CD14-positive monocyte (primary cell): ENCODE data around the gene NFE2L2. TPM values are rescaled to one million over a fixed set of nuclear protein-coding genes. Genes with fewer than 3 reads are reported as not detected.

Experiments
- DNase-seq, 3 donors: peaks; one replicate each; pipeline ENCODE4 v3.0.0-alpha.2; 2011 to 2022
- H2AFZ ChIP-seq: 2 replicates; pipeline ENCODE4 v1.6.0; 2012; ENCODE audit warnings: mild to moderate bottlenecking, low read depth, low read length, inconsistent platforms; ENCODE audit not compliant: insufficient read depth, poor library complexity, severe bottlenecking
- H3K27ac ChIP-seq, 2 donors: 1 replicate in 1 of 2; 2 replicates in 1 of 2; pipeline ENCODE4 v1.5.1; 2012 to 2013; ENCODE audit warnings: low read length in 2 of 2, control low read depth in 1 of 2, inconsistent platforms in 1 of 2, low read depth in 1 of 2, mild to moderate bottlenecking in 1 of 2
- H3K27me3 ChIP-seq, 2 donors: one replicate each; pipeline versions ENCODE4 v1.6.0 to v1.6.1; 2011 to 2013; ENCODE audit warnings: low read length in 2 of 2; ENCODE audit not compliant: control insufficient read depth in 2 of 2, insufficient read depth in 2 of 2
- H3K36me3 ChIP-seq, 2 donors: replicated peaks in 1 of 2; 1 replicate in 1 of 2; 2 replicates in 1 of 2; pipeline versions ENCODE4 v1.5.1 to v1.6.1; 2012 to 2013; ENCODE audit warnings: low read length in 2 of 2, control low read depth in 1 of 2, inconsistent platforms in 1 of 2, mild to moderate bottlenecking in 1 of 2; ENCODE audit not compliant: insufficient read depth in 2 of 2, control insufficient read depth in 1 of 2
- H3K4me1 ChIP-seq, 2 donors: 1 replicate in 1 of 2; 2 replicates in 1 of 2; pipeline versions ENCODE4 v1.5.1 to v1.6.1; 2012 to 2013; ENCODE audit warnings: low read length in 2 of 2, control low read depth in 1 of 2, inconsistent platforms in 1 of 2, mild to moderate bottlenecking in 1 of 2, moderate library complexity in 1 of 2; ENCODE audit not compliant: insufficient read depth in 2 of 2, control insufficient read depth in 1 of 2
- H3K4me2 ChIP-seq: replicated peaks from 2 replicates; pipeline ENCODE3; 2012; ENCODE audit warnings: low read length, moderate library complexity, mild to moderate bottlenecking; ENCODE audit not compliant: poor library complexity, severe bottlenecking; ENCODE audit errors: extremely low read depth
- H3K4me3 ChIP-seq, 3 experiments: fragments of 200-600 bp in 1 of 3; sonication (generic) in 1 of 3; replicated peaks in 1 of 3; 1 replicate in 2 of 3; 2 replicates in 1 of 3; pipeline ENCODE4 v1.5.1; 2011 to 2013; ENCODE audit warnings: low read length in 3 of 3, mild to moderate bottlenecking in 3 of 3, control low read depth in 2 of 3, low read depth in 2 of 3, inconsistent platforms in 1 of 3, moderate library complexity in 1 of 3
- H3K79me2 ChIP-seq: 2 replicates; pipeline ENCODE4 v1.6.0; 2012; ENCODE audit warnings: mild to moderate bottlenecking, control low read depth, inconsistent platforms, low read length, moderate library complexity; ENCODE audit not compliant: insufficient read depth
- H3K9ac ChIP-seq: 2 replicates; pipeline ENCODE4 v1.6.0; 2017; ENCODE audit warnings: low read length, mild to moderate bottlenecking; ENCODE audit not compliant: insufficient read depth, poor library complexity, severe bottlenecking
- H3K9me3 ChIP-seq, 2 donors: replicated peaks in 1 of 2; 1 replicate in 1 of 2; 2 replicates in 1 of 2; pipeline versions ENCODE4 v1.5.1 to v1.6.1; 2012 to 2013; ENCODE audit warnings: low read length in 2 of 2, control low read depth in 1 of 2; ENCODE audit not compliant: control insufficient read depth in 1 of 2, insufficient read depth in 1 of 2
- H4K20me1 ChIP-seq: 2 replicates; pipeline ENCODE4 v1.6.0; 2012; ENCODE audit warnings: mild to moderate bottlenecking, low read length, control low read depth, moderate library complexity; ENCODE audit not compliant: insufficient read depth
- H3K27ac Mint-ChIP-seq, 7 donors: one replicate each; pipeline ENCODE4 v1.8.0; 2020; ENCODE audit warnings: mild to moderate bottlenecking in 7 of 7, mixed read lengths in 7 of 7, moderate library complexity in 6 of 7, inconsistent platforms in 2 of 7
- H3K27me3 Mint-ChIP-seq, 3 donors: one replicate each; pipeline ENCODE4 v1.8.0; 2021 to 2022; ENCODE audit warnings: low read depth in 3 of 3, mild to moderate bottlenecking in 3 of 3, mixed read lengths in 3 of 3, moderate library complexity in 3 of 3, inconsistent platforms in 1 of 3
- H3K36me3 Mint-ChIP-seq, 2 donors: one replicate each; pipeline ENCODE4 v1.8.0; 2020; ENCODE audit warnings: mixed read lengths in 2 of 2, inconsistent platforms in 1 of 2, mild to moderate bottlenecking in 1 of 2
- H3K4me1 Mint-ChIP-seq: one replicate; pipeline ENCODE4 v1.8.0; 2020; ENCODE audit warnings: mild to moderate bottlenecking, mixed read lengths
- H3K4me3 Mint-ChIP-seq, 2 donors: one replicate each; pipeline ENCODE4 v1.8.0; 2020; ENCODE audit warnings: mild to moderate bottlenecking in 2 of 2, mixed read lengths in 2 of 2, moderate library complexity in 1 of 2
- H3K9me3 Mint-ChIP-seq, 7 donors: one replicate each; pipeline ENCODE4 v1.8.0; 2020 to 2022; ENCODE audit warnings: mixed read lengths in 7 of 7, mild to moderate bottlenecking in 6 of 7, moderate library complexity in 6 of 7, inconsistent platforms in 2 of 7
- CTCF ChIP-seq: fragments of 200-600 bp; IDR thresholded peaks from one replicate; pipeline ENCODE4 v1.8.0; 2022; ENCODE audit warnings: antibody characterized with exemption, mild to moderate bottlenecking
- WGBS: methylation state at CpG from one replicate; pipeline ENCODE4 v1.1.5; 2013; ENCODE audit warnings: missing lambda C conversion rate; ENCODE audit not compliant: insufficient coverage; 5-methylcytosine and 5-hydroxymethylcytosine counted together
- intact Hi-C, 2 donors: fragments of 100-400 bp; cut with micrococcal nuclease; formaldehyde crosslinking; loops; one replicate each; pipeline versions ENCODE4 v1.15.0 to v1.15.1; 2023
- polyA plus RNA-seq, 3 donors: library from polyadenylated mRNA; depleted of rRNA in 1 of 3; unstranded in 2 of 3; stranded (reverse) in 1 of 3; fragments of 300-500 nt in 2 of 3; fragments of >200 nt in 1 of 3; fragmentation: Illumina TruSeq in 2 of 3; gene quantifications; 1 replicate in 2 of 3; 2 replicates in 1 of 3; pipeline ENCODE4 v1.2.3, GENCODE V29; 2012 to 2021

The NFE2L2 gene
- polyA plus RNA-seq, 3 donors = 38.7 to 51.6 (median 46.6) TPM

- no CpG with 5 or more reads among the region's 3 CpGs for WGBS
- Histone ChIP-seq H3K27ac (no peak overlapping the region), H3K36me3 (no peaks in the 10 kb centered on the region), H3K27me3 (no peaks in the 10 kb centered on the region), H4K20me1 (no peaks in the 10 kb centered on the region), H3K9me3 (no peaks in the 10 kb centered on the region), H3K9ac (no peak overlapping the region), H3K79me2 (no peaks in the 10 kb centered on the region), H3K4me1 (peaks cover 21 to 31% of the 10 kb centered on the region in 2 donors), H3K4me3 (no peak overlapping the region), H3K4me2 (no peak overlapping the region), H2AFZ (no peak overlapping the region)
- H3K4me3 Mint-ChIP-seq = no peak overlapping the region
- DNase-seq = no peak
- no peak overlapping the region for H3K27ac Mint-ChIP-seq
- H3K36me3 Mint-ChIP-seq = peaks cover 6 to 22% of the 10 kb centered on the region in 2 donors
- TF ChIP-seq CTCF = no peak
- peaks cover 0 to 2% (median 0%) of the 10 kb centered on the region in 3 donors for H3K27me3 Mint-ChIP-seq
- peaks cover 0 to 3% (median 0%) of the 10 kb centered on the region in 7 donors for H3K9me3 Mint-ChIP-seq
- intact Hi-C loops = no loop called here
- peaks cover 37% of the 10 kb centered on the region for H3K4me1 Mint-ChIP-seq
Observed at GRCh38 chr2:177284531-177284930, 20.0 kb upstream of the NFE2L2 start.

GRCh38 chr2:177283906-177284305 lies 19.4 kb upstream of the NFE2L2 start:
- Histone ChIP-seq H3K9me3 (no peaks in the 10 kb centered on the region), H3K9ac (no peak overlapping the region), H3K27me3 (no peaks in the 10 kb centered on the region), H3K79me2 (no peaks in the 10 kb centered on the region), H3K4me1 (peaks cover 20 to 31% of the 10 kb centered on the region in 2 donors), H4K20me1 (no peaks in the 10 kb centered on the region), H3K27ac (no peak overlapping the region), H3K36me3 (no peaks in the 10 kb centered on the region), H3K4me2 (no peak overlapping the region), H3K4me3 (no peak overlapping the region), H2AFZ (no peak overlapping the region)
- intact Hi-C loops = no loop called here
- H3K4me1 Mint-ChIP-seq = peaks cover 35% of the 10 kb centered on the region
- DNase-seq = no peak
- H3K9me3 Mint-ChIP-seq = peaks cover 0 to 3% (median 0%) of the 10 kb centered on the region in 7 donors
- H3K36me3 Mint-ChIP-seq = peaks cover 6 to 22% of the 10 kb centered on the region in 2 donors
- no peak for TF ChIP-seq CTCF
- WGBS = no CpG with 5 or more reads among the region's 4 CpGs
- H3K27me3 Mint-ChIP-seq = peaks cover 0 to 2% (median 0%) of the 10 kb centered on the region in 3 donors
- no peak overlapping the region for H3K27ac Mint-ChIP-seq
- H3K4me3 Mint-ChIP-seq = no peak overlapping the region
